Activated CD8-positive, alpha-beta memory T cell treated with anti-CD3 and anti-CD28 coated beads, Interleukin-2, amount 50 U/mL, for 1 hour (primary cell): Measurements from ENCODE around the gene TNFRSF1A.

Experiments
- DNase-seq: peaks from one replicate; pipeline ENCODE4 v3.0.0-alpha.2; 2020; ENCODE audit errors: extremely low read depth

The TNFRSF1A gene

DNA sequence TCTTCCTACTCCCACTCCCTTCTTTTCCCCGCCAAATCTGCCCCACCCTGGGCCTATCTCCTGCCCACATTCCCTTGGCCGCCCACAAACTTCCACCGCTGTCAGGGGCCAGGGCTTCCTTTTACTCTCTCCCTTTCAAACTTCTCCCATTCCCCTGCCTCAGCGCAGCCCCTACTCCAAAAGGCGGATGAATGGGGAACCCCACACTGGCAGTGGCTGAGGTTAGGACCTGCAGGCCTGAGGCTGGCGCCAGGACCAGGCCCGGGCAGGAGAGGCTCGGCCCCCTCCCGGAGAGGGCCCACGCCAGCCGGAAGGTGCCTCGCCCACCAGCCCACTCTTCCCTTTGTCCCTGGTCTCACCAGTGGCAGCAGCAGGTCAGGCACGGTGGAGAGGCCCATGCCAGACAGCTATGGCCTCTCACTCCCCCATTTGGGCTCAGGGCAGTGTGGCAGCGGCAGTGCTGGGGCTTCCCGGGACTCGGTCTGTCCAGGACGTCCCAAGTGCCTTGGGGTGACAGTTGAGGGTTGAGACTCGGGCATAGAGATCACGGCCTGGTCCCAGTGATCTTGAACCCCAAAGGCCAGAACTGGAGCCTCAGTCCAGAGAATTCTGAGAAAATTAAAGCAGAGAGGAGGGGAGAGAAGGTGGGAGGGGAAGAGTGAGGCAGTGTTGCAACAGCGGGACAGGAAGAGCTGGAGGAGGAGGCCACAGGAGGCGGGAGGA lies at the start of gene TNFRSF1A:
TNFRSF1A (minus strand) TSS at position 660 of the 723 bp plus-strand sequence; CDS start at position 398, 262 bp downstream.
- DNase-seq = no peak

DNA sequence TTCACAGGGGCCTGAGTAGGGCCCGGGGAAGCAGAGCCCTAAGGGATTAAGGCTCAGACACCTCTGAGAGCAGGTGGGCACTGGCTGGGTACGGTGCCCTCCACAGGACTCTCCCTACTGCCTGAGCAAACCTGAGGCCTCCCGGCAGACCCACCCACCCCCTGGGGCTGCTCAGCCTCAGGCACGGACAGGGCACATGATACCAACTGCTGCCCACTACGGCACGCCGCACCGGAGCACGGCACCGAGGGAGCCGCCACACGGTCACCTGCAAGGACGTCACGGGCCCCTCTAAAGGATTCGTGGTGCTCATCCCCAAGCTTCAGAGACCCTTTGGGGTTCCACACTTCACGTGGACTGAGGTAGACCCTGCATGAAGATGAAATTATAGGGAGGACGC lies 49.1 kb upstream of the TNFRSF1A start:
- no peak for DNase-seq

DNA sequence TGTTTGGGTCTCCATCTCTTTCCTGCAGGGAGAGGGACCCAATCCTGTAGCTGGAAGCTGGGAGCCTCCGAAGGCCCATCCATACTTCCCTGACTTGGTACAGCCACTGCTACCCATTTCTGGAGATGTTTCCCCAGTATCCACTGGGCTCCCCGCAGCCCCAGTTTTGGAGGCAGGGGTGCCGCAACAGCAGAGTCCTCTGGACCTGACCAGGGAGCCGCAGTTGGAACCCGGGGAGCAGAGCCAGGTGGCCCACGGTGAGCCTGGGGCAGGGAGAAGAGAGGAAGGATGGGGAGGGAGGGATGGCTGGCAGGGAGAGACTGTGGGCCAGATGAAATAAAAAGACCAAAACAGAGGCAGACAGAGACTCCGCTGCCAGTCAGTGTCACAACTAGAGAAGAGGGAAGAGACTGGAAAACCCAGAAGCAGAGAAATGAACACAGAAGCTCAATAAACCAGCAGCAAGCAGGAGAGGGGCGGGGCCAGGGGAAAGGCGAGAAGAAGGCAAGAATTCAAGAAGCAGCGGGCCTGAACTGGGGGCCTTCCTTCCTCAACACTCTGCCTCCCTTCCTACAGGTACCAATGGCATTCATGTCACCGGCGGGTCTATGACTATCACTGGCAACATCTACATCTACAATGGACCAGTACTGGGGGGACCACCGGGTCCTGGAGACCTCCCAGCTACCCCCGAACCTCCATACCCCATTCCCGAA lies 48.4 kb upstream of the TNFRSF1A start:
- DNase-seq = no peak

DNA sequence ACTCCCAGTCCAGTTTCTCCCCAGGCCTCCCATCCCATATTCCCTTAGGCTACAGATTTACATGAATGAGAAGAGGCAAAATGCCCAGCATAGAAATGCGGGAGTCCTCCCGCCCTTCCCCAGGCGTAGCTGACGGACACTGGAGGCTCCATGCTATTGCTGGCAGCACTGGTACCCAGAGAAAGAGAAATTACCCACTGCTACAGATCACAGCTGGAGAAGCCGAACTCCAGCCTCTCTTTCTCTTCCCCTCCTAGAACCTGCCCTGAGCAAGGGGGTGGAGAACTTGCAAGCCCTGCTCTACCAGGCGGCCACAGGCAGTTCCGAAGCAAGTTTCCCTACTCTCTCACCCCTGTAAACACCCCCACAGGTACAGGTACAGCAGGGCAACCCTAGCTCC lies 45.7 kb upstream of the TNFRSF1A start:
- no peak for DNase-seq

DNA sequence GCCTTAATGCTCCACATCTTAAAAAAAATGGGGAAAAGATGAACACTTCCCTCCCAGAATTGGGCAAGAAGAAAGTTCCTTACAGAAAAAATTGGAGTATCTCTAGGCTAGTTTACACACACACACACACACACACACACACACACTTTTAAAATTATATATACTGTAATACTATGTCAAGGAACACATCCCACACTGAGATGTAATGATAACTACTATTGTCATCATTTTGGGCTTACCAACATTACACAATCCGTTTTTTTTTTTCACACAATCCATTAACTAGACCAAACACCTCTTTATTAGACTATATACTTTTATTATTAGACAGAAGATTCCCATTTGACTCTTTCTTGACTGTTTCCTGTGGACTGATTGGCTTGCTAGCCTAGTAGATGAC lies 44.6 kb upstream of the TNFRSF1A start:
- DNase-seq = no peak

DNA sequence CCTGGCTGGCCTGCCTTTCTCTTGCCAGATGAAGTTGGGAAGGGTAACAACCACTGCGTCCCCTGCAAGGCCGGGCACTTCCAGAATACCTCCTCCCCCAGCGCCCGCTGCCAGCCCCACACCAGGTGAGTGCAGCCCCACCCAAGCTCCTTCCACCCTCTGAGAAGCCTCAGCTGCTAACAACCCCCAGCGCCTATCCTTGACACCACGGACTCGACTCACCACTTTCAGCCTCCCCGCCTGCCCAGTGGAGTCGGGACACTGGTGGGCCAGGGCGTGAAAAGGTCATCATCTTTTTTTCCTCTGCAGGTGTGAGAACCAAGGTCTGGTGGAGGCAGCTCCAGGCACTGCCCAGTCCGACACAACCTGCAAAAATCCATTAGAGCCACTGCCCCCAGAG lies 44.2 kb upstream of the TNFRSF1A start:
- no peak for DNase-seq

DNA sequence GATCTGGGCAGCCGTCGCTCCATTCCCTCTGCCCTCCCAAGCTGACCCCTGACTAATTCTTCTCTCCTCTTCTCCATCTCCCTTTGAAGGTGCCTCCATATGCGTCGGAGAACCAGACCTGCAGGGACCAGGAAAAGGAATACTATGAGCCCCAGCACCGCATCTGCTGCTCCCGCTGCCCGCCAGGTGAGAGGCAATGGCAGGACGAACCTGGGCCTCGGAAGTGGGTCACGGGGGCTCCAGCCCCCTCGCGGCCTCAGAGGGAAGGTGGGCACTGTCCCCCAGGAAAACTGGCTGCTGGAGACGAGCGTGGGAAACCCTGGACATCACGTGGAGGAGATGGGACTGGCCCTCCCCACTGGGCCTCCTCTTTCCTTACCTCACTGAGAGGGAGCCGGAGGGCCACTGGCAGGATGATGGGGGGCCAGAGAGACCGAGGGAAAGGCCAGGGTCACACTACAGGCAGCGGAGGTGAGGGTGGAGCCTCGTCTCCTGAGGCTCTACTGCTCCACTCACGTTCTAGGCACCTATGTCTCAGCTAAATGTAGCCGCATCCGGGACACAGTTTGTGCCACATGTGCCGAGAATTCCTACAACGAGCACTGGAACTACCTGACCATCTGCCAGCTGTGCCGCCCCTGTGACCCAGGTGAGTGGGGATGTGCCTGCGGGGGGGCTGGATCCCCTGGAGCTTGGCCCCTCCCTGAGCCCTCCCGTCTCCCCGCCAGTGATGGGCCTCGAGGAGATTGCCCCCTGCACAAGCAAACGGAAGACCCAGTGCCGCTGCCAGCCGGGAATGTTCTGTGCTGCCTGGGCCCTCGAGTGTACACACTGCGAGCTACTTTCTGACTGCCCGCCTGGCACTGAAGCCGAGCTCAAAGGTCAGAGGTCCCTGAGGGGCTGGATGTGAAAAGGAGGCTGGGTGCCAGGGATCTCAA lies 42.9 kb upstream of the TNFRSF1A start:
- DNase-seq = no peak

DNA sequence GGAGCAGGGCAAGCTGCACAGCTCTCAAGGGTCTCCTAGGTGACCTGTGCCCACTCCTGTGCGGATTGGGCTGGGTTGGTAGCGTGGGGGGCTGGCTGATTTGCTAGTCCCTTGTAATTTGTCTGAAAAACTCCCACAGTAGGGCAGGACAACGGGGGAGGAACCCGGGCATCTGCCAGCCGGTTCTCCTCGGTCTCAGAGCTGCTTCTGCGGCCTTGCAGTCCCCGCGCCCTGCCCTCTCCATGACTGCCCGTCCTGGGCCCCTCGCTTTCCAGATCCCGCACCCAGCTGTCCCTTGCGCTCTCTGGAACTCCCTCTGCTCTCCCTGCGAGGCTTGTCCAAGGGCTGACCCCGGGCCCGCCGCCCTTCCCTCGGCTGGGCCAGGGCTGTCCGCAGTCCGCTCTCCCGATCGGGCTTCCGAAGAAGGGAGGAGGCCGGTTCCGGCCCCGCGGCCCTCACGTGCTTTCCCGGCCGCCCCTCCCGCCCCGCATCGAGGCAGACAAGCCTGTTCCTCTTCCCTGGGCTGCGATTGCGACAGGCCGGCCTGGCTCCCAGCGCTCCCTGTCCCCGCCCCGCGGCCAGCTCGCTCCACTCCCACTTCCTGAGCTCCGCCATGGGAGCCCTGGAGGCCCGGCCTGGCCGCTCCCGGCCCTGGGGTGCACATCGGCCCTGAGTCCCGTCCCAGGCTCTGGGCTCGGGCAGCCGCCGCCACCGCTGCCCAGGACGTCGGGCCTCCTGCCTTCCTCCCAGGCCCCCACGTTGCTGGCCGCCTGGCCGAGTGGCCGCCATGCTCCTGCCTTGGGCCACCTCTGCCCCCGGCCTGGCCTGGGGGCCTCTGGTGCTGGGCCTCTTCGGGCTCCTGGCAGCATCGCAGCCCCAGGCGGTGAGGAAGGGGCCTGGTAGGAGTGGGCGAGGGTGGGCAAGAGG lies 42.0 kb upstream of the TNFRSF1A start, which contains the start of gene LTBR:
LTBR (plus strand) TSS at position 591 of the 927 bp plus-strand sequence; CDS start at position 788, 197 bp downstream.
- DNase-seq = no peak

DNA sequence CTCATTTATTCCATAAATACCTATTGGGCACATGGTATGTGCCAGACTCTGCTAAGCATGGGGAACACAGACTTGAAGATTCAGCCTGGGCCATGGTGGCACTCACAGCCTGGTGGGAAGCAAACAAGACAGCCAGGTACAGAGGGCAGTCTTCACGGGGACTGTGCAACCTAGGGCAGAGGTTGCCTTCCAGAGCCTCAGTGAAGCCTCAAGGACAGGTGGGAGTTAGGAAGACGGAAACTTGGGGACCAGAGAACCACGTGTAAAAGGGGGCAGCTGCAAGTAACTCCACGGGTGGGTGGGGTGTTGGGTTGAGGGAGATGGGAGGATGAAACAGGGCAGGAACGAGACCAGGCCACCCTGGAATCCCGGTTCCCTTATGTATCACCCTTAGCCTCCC lies 41.1 kb upstream of the TNFRSF1A start:
- DNase-seq = no peak

DNA sequence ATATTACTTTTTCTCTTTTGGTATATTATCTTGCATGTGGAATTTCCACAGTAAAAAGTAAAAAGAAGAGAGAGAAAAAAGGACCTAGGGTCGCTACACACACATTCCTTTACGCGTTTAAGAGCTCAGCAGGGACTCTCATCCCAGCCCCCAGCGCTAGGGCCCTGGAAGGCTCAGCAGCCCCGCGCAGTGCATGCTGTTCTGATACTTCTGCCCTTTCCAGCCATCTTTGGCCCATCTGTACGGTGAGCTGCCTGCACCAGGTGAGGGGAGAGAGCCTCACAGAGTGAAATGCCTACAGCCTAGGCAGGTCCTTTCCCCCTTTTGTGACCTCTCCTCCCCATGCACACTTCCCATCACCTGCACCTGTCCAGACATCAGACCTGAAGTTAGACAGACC lies 40.5 kb upstream of the TNFRSF1A start:
- no peak for DNase-seq

DNA sequence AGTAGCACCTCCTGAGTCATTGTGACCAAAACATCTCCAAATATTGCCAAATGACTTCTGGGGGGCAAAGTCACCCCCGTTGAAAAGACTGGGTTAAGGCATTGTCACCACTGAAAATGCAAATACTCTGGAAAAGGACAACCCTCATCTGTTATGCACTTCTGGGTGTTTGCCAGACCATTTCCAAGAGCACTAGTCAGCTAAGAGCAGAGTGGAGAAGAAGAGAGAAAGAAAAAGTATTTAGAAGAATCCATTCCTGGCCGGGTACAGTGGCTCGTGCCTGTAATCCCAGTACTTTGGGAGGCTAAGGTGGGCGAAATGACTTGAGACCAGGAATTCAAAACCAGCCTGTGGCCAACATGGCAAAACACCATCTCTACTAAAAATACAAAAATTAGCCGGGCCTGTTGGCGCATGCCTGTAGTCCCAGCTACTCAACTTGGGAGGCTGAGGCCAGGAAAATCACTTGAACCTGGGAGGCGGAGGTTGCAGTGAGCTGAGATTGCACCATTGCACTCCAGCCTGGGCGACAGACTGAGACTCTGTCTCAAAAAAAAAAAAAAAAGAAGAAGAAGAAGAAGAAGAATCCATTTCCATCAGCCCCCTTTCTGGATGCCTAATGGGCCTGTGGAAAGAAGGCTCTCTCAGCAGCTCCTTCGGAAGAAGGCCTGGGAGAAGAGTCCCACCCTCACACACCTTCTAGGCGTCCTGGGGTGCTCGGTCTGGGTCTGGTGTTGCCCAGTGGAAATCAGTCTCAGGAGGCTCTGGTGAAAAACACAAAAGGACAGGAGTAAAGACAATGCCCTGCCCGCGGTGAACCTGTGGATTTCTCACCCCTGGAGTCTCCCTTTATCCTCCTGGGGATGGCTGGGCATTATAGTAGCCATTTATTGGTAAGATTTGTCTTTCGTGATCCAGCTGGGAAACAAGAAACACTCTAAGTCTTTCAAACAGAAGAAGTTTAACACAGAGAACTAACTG lies 38.6 kb upstream of the TNFRSF1A start:
- no peak for DNase-seq

DNA sequence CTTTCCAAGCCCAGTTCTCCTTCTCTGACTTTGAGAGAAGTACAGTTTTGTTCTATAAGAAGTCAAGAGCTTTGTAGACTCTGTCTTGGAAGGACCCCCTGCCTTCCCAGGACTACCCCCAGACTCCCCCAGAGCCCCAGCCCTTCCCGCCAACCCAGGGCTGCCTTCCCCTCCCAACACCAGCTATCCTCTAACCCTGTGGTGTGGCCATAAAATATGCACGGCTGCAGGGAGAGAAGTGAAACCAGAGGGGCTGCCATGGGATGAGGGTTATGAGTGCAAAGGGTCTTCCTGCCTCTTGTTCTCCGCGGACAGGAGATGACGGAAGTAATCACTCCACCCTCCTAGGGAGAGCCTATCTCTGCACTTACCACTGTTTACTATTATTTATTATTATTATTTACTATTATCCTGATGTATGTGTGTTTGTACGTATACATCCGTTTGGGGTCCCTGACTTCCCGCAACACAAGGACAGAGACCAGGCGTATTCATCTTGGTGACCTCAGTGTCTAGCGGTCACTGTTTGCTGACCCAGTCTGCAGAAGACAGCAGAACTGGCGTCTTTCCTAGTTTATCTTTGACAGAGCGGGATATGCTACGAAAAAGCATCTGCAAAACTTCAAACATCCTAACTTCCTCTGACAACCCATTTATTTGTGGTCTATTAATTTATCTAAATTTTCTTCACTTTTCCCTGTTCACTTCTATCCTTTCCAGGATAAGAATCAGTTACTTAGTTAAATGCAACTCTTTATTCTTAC lies 37.0 kb upstream of the TNFRSF1A start:
- DNase-seq = no peak

DNA sequence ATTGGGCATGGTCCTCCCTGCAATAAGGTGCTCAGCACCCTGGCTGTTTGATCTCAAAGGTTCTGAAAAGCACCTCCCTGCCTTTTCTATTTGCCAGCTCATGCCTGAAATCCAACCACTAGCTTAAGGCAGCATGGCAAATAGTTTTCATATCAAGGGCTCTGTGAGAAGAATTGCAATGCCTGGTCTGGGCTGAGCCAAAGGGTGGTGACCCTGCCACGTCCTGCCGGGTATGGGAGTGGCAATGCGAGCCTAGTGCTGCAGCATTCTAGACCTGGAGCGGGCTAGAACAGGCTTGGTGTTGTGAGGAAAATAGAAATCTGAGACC lies 35.8 kb upstream of the TNFRSF1A start:
- DNase-seq = no peak

DNA sequence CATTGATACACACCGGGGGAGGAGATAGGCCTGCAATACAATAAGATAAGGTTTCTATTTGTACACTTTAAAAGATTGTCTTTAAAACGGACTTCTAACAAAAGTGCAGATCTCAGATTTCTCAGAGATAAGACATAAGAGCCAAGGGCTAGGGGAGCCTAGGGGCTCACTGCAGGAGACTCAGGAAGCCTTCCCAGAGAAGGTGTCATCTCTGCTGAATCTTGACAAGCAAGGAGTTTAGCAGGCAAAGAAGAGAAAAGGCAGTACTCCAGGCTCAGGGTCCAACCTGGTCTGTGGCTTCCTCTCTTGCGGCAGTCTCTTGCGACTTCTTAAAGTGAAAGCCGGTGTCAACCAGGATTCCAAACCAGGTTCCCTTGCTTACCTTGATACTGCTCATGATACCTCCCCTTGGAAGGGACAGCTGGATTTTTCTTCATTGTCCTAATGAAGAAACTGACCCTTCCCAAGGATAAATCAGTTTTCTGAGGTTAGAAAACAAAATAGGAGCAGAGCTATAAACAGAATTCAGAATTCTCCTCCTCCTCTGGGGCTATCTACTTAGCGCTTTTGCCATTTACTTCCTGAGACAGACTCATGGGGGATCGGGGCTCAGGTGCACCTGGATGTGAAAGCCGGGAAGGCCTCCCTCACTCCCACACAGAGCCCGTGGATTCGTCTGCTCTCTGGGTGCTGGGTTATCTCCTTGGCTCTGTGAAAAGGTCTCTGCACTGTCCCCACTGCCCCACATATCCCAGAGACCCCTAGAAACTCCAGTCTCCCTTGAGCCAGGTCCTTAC lies 35.2 kb upstream of the TNFRSF1A start:
- DNase-seq = no peak

DNA sequence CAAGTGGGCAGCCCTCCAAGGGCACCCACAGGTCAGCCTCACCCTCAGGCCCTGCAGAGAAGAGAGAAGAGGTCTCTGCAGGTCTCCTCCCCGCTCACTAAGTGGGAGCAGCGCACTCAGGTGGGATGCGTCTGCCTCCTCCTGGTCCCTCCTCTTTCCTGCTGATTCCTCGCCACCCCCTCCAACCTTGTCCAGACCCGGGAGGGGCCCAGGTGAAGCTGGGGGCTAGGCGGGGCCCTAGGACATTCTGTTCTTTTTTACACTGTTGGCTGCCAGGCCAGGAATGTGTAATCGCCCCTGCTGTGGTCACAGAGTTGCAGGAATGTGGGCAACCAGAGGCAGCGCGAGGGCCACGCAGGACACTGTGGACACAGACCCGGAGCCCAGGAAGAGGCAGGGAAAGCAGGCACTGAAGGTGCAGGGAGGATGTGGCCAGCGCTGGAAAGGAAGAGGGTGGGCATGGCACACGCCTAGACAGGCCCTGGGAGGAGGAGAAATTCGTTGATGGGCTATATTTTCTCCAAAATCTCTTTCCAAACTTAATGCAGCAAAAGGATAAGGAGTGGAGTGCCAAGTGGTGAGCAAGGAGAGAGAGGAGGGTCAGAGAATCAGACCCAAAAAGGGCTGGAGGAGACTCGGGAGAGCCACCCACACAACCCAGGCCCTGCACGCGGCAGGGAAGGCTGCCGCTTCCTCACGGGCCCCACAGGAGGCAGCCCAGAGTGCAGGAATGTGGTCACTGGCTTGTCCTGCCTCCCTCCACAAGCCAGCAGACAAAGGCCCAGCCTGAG lies 34.4 kb upstream of the TNFRSF1A start:
- no peak for DNase-seq

DNA sequence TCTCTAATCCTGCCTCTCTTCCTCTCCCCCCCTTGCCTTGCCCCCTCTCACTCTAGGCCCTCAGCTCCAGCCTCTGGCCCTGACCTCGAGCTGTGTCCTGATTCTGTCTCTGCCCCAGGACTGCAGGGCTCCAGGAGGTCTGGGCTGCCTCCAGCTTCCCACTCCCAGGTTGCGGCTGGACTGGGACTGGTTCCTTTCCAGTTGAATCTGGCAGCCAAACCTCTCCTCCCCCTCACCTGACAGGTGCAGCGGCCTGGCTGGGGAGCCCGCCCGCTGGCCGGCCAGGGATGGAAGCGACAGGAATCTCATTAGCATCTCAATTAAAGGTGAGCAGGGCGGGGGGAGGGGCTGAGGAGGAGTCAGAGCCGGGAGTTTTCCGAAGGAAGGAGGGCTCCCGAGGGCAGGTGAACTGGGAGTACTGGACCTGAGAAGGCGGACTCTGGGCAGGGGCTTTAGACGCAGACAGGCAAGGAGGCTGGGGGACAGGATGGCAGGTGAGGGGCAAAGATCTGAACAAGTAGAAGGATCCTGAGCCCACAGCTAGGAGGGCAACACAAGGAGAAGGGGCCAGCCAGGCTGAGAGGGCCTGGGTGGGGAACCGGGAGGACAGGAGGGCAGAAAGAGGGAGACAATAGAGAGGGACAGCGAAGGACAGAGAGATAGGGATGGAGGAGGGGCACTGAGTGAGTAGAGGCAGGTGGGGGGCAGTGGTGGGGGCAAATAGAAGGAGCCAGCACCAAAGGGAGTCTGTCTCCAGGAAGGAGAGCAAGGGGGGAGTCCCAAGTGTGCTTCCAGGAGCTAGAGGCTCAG lies 33.6 kb upstream of the TNFRSF1A start, which contains the start of gene SCNN1A:
SCNN1A (minus strand) TSS at position 295 of the 810 bp plus-strand sequence. CDS start 780 bp downstream, outside the sequence.
- DNase-seq = no peak

DNA sequence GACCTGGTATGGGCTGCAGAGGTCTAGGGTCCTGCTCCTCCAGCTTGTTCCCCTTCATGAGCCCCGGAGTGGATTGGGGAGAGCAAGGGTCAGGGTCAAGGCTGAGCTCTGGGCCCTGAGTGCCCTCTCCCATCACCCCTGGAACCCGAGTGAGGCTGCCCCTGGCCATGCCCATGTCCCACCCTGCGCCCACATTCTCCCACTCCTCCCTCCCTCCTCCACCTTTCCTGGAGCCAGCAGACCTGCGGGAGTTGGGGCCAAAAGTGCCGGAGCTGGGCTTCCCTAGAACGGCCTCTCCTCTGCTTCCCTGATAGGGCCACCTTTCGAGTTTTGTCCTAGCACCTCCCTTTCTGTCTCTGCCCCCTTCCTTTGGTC lies 32.9 kb upstream of the TNFRSF1A start:
- no peak for DNase-seq
